Measurements from ENCODE around the gene PWWP2B.
"Not testable (repeated sequence)": the region's sequence is repeated elsewhere in the genome, so short reads cannot be mapped to it uniquely, and the experiment has no call there.

The PWWP2B gene

GRCh38 chr10:132370426-132371340 lies 26.3 kb upstream of the PWWP2B start:
- no peak for ATAC-seq
- Mint-ChIP-seq H3K27me3 (peaks cover 18% of the 10 kb centered on the region), H3K4me1 (peaks cover 6% of the 10 kb centered on the region), H3K9me3 (no peaks in the 10 kb centered on the region), H3K36me3 (peaks cover 28% of the 10 kb centered on the region), H3K27ac (no peak overlapping the region), H3K4me3 (no peak overlapping the region)

DNA sequence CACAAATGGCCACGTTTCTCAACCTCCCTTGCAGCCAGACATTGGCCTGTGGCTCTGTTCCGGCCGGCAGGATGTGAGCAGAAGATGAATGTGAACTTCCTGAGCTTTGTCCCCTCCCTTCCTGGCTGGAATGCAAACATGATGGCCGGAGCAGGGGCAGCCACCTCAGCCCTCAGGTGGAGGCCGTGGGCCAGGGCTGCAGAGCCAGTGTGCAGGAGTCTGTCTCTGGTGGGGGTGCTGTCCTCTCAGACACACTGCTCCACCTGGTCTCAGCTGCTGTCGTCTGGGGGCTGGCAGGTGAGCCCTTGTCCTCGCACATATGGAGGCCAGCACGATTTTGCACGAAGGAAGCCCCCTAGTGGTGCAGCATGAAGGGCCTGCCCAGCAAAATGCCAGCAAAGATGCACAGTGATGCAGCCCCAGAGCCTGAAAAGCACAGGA lies 25.3 kb upstream of the PWWP2B start:
- Mint-ChIP-seq H3K4me1 (peaks cover 6% of the 10 kb centered on the region), H3K4me3 (no peak overlapping the region), H3K27me3 (peaks cover 18% of the 10 kb centered on the region), H3K27ac (no peak overlapping the region), H3K36me3 (peaks cover 25% of the 10 kb centered on the region), H3K9me3 (no peaks in the 10 kb centered on the region)
- no peak for ATAC-seq

GRCh38 chr10:132372516-132373095 lies 24.4 kb upstream of the PWWP2B start:
- Mint-ChIP-seq H3K9me3 (no peaks in the 10 kb centered on the region), H3K4me3 (no peak overlapping the region), H3K4me1 (peaks cover 6% of the 10 kb centered on the region), H3K27me3 (peaks cover 18% of the 10 kb centered on the region), H3K36me3 (peaks cover 15% of the 10 kb centered on the region), H3K27ac (no peak overlapping the region)
- ATAC-seq = no peak

DNA sequence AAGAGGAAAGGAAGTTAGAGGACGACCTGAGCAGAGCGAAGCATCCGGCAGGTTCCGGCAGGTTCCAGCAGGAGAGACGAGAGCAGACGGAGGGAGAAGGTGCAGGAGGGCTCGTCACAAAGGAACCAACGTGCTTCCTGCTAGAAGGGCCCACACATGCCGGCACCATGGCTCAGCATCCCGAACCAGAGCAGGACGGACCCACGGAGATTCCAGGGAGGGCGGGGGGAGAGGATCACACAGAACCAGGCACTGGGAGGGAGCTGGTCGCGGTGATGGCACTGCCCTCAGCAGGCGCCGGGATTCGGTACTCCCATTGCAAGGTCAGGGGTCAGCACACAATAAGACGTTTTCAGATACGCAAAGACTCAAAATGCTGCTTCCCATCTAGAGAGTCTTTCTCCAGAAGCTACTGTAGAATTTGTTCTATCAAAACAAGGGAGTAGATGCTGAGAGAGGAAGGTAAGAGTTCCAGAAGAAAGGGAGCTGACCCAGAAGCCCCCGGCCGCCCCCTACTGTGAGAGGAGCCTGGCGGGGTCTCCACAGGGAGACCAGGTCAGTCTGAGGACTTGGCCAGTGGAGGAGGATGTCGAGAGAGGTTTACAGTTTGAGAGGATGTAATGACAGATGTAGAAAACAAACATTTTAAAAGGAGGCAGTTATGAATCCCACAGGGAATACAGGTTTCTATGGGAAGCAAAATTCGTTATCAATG lies 23.6 kb upstream of the PWWP2B start:
- H3K27ac Mint-ChIP-seq = no peak overlapping the region
- peaks cover 18% of the 10 kb centered on the region for H3K27me3 Mint-ChIP-seq
- peaks cover 6% of the 10 kb centered on the region for H3K4me1 Mint-ChIP-seq
- ATAC-seq = no peak
- no peak overlapping the region for H3K4me3 Mint-ChIP-seq
- H3K9me3 Mint-ChIP-seq = no peaks in the 10 kb centered on the region
- peaks cover 9% of the 10 kb centered on the region for H3K36me3 Mint-ChIP-seq

DNA sequence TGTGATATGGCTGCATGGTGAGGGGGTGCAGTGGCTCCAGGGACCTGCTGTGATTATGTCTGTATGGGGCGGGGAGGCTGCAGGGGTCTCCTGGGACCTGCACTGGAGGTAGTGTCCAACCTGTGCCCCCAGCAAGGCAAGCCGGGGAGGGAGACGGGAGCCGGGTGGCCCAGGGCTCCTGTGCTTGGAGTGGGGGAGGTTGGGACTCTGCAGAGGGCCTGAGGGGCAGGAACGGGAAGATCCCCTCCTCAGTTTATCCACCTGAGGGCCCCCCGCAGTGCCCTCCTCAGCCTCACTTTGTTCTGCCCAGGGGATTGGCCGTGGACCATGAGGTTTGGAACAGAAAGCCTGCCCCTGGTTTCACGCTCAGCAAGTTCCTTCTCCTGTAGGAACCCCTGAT lies 22.8 kb upstream of the PWWP2B start:
- Mint-ChIP-seq H3K4me3 (no peak overlapping the region), H3K36me3 (peaks cover 3% of the 10 kb centered on the region), H3K27ac (no peak overlapping the region), H3K9me3 (no peaks in the 10 kb centered on the region), H3K27me3 (peaks cover 18% of the 10 kb centered on the region), H3K4me1 (peaks cover 6% of the 10 kb centered on the region)
- no peak for ATAC-seq

DNA sequence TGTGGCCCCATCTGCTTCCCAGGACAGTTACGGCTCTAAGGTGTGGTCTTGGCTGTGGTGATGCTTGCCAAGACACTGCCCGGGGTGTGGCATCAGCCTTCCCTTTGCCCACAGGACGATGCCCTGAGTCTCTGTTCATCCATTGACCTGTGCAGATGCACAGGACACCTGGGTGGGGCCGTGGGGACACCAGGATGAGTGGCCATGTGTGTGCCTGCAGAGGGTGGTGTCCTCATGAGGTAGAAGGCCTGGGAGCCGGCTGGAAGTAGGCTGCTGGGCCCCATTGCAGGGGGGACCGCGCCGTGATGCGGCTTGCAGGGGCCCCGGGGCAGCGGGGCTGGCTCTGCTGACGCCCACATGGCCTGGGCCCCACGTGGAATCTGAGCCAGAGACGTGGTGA lies 22.4 kb upstream of the PWWP2B start:
- Mint-ChIP-seq H3K27ac (no peak overlapping the region), H3K36me3 (peaks cover 6% of the 10 kb centered on the region), H3K27me3 (peaks cover 18% of the 10 kb centered on the region), H3K9me3 (no peaks in the 10 kb centered on the region), H3K4me3 (no peak overlapping the region), H3K4me1 (peaks cover 6% of the 10 kb centered on the region)
- ATAC-seq = no peak

- Mint-ChIP-seq H3K4me1 (peaks cover 6% of the 10 kb centered on the region), H3K9me3 (no peaks in the 10 kb centered on the region), H3K36me3 (peaks cover 6% of the 10 kb centered on the region), H3K27ac (no peak overlapping the region), H3K4me3 (no peak overlapping the region), H3K27me3 (peaks cover 18% of the 10 kb centered on the region)
- ATAC-seq = no peak
These were observed 21.7 kb upstream of the PWWP2B start for GRCh38 chr10:132375116-132375794.

- no peak overlapping the region for H3K4me3 Mint-ChIP-seq
- no peaks in the 10 kb centered on the region for H3K9me3 Mint-ChIP-seq
- H3K27ac Mint-ChIP-seq = no peak overlapping the region
- ATAC-seq = no peak
- H3K27me3 Mint-ChIP-seq = peaks cover 15% of the 10 kb centered on the region
- peaks cover 6% of the 10 kb centered on the region for H3K4me1 Mint-ChIP-seq
- peaks cover 6% of the 10 kb centered on the region for H3K36me3 Mint-ChIP-seq
These were observed 21.2 kb upstream of the PWWP2B start for GRCh38 chr10:132375795-132376297.

DNA sequence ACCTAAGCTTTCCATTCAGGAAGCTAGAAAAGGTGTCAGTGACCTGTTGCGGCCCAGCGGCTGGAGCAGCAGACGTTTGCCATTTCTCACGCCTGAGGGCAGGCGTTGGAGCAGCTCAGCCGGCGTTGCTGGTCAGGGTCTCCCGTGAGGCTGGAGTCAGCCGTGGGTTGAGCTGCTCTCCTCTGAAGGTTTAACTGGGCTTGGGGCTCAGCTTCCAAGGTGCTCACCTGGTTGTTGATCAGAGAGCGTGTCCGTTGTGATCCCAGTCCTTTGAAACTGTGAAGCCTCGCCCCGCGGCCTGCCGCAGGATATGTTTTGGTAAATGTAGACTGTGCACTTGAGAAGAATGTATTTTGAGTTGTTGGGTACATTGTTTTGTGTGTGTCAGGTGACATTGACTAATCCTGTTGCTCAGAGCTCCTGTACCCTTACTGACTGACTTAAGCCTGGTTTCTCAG lies 20.6 kb upstream of the PWWP2B start:
- H3K27ac Mint-ChIP-seq = no peak overlapping the region
- no peak for ATAC-seq

DNA sequence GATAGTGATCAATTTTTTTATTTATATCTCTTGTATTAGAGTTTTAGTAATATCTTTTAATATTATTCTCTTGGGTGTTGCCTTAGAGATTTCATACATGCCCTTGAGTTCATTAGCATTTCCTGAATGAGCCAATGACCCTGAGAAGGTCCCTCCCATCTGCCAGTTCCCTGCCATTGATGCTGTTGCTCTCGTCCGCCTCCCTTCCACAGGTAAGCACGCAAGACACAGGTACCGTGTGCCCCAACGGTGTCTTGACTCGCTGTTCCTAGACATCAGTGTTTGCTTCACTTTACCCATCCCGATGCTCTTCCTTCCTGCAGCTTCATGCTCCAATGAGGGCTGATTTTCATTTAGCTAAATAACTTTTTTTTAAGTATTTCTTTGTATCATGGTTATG lies 19.7 kb upstream of the PWWP2B start:
- H3K27me3 Mint-ChIP-seq = no peaks in the 10 kb centered on the region
- H3K4me1 Mint-ChIP-seq = no peaks in the 10 kb centered on the region
- ATAC-seq = no peak
- no peaks in the 10 kb centered on the region for H3K9me3 Mint-ChIP-seq
- H3K36me3 Mint-ChIP-seq = peaks cover 6% of the 10 kb centered on the region
- H3K27ac Mint-ChIP-seq = no peak overlapping the region
- no peak overlapping the region for H3K4me3 Mint-ChIP-seq

More for the DNA sequence above, 20.6 kb upstream of the PWWP2B start:
- Mint-ChIP-seq H3K27me3 (peaks cover 9% of the 10 kb centered on the region), H3K4me3 (no peak overlapping the region), H3K36me3 (peaks cover 6% of the 10 kb centered on the region), H3K9me3 (no peaks in the 10 kb centered on the region), H3K4me1 (peaks cover 6% of the 10 kb centered on the region)

DNA sequence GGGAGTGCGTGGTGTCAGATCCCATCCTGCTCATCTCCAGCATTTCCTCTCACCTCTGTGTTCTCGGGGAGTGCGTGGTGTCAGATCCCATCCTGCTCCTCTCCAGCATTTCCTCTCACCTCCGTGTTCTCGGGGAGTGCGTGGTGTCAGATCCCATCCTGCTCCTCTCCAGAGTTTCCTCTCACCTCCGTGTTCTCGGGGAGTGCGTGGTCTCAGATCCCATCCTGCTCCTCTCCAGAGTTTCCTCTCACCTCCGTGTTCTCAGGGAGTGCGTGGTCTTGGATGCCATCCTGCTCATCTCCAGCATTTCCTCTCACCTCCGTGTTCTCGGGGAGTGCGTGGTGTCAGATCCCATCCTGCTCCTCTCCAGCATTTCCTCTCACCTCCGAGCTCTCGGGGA lies 18.0 kb upstream of the PWWP2B start:
- not testable (repeated sequence) for H3K9me3 Mint-ChIP-seq, H3K4me3 Mint-ChIP-seq, H3K4me1 Mint-ChIP-seq, H3K27ac Mint-ChIP-seq, H3K27me3 Mint-ChIP-seq, H3K36me3 Mint-ChIP-seq, ATAC-seq

GRCh38 chr10:132380986-132381385 lies 16.0 kb upstream of the PWWP2B start:
- not testable (repeated sequence) for ATAC-seq, H3K4me3 Mint-ChIP-seq, H3K4me1 Mint-ChIP-seq, H3K9me3 Mint-ChIP-seq, H3K27me3 Mint-ChIP-seq, H3K27ac Mint-ChIP-seq, H3K36me3 Mint-ChIP-seq

DNA sequence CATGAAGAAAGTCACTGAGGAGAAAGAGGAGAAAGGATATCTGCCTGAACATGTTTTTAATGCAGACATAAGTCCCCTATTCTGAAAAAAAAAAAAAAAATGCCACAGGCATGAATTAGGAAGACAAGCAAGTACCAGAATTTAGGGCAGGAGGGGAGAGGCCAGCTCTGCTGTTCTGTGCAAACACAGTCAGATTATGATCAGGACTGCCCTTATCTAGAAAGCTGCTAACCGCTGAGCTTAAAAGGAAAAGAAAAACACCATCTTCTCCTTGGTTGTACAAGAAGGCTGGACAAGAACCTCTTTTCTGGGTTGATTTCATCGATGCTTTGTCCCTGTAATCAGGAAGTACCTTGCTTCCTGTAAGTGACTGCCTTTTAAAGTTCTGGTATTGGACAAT lies 15.3 kb upstream of the PWWP2B start:
- H3K36me3 Mint-ChIP-seq = peaks cover 6% of the 10 kb centered on the region

DNA sequence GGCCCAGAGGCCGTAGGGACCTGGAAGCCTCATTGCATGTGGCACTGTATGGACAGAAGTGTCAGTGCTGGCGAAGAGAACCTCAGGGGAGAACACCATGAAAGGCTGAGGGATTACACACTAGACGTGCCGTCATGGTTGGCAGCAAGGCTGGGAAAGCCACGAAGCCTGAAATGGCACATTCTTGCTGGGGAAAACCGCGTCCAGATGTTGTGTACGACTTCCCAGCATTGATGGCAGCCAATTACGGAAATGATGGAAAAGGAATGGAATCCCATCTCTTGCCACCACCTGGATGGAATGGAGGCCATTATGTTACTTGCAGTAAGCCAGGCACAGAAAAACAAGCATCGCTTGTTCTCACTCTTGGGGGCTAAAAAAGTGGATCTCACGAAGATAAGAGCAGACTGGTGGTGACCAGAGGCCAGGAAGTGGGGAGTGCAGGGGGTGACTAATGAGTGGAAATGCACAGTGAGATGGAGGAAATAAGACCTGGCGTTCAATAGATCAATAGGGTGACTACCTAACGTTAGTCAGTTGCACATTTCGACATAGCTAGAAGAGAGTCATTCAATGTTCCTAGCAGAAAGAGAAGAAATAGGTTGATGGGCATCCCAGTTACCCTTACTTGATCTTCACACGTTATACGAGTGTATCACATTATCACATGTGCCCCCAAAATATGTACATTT lies 14.6 kb upstream of the PWWP2B start:
- Mint-ChIP-seq H3K4me3 (no peak overlapping the region), H3K36me3 (peaks cover 6% of the 10 kb centered on the region), H3K27ac (no peak overlapping the region), H3K4me1 (peaks cover 8% of the 10 kb centered on the region), H3K9me3 (no peaks in the 10 kb centered on the region), H3K27me3 (no peaks in the 10 kb centered on the region)
- no peak for ATAC-seq

More for the DNA sequence above, 15.3 kb upstream of the PWWP2B start:
- Mint-ChIP-seq H3K27ac (no peak overlapping the region), H3K4me3 (no peak overlapping the region), H3K4me1 (peaks cover 2% of the 10 kb centered on the region), H3K9me3 (no peaks in the 10 kb centered on the region), H3K27me3 (no peaks in the 10 kb centered on the region)
- ATAC-seq = no peak
